OCI-LY1 (cell line): ENCODE measurements around the gene STAT5B.

Experiments used
- H2AFZ ChIP-seq: fragments of 200-600 bp; sonication (generic), shearing (Covaris generic); 2 replicates; pipeline ENCODE4 v1.6.0; 2014; ENCODE audit warnings: antibody characterized with exemption, mild to moderate bottlenecking, low read length
- H3F3A ChIP-seq: fragments of 200-600 bp; sonication (generic), shearing (Covaris generic); 2 replicates; pipeline ENCODE4 v1.6.0; 2014; ENCODE audit warnings: mild to moderate bottlenecking, antibody characterized with exemption, low read length, moderate library complexity; ENCODE audit not compliant: insufficient read depth
- H3K27ac ChIP-seq: fragments of 200-600 bp; sonication (generic); 2 replicates; pipeline ENCODE4 v1.5.1; 2014; ENCODE audit warnings: low read length, mixed run types, mild to moderate bottlenecking, low read depth; ENCODE audit not compliant: poor library complexity, severe bottlenecking
- H3K27me3 ChIP-seq: fragments of 200-600 bp; sonication (generic); 2 replicates; pipeline ENCODE4 v1.6.0; 2014; ENCODE audit warnings: antibody characterized with exemption, mild to moderate bottlenecking, low read length, moderate library complexity; ENCODE audit not compliant: insufficient read depth
- H3K36me3 ChIP-seq: fragments of 200-600 bp; sonication (generic); 2 replicates; pipeline ENCODE4 v1.6.1; 2014; ENCODE audit warnings: mild to moderate bottlenecking, antibody characterized with exemption, low read length, moderate library complexity, mixed read lengths; ENCODE audit not compliant: insufficient read depth
- H3K4me1 ChIP-seq: fragments of 200-600 bp; sonication (generic); 2 replicates; pipeline ENCODE4 v1.5.1; 2014; ENCODE audit warnings: mild to moderate bottlenecking, low read length, moderate library complexity; ENCODE audit not compliant: insufficient read depth, severe bottlenecking
- H3K4me2 ChIP-seq: fragments of 200-600 bp; sonication (generic), shearing (Covaris generic); 2 replicates; pipeline ENCODE4 v1.6.1; 2014; ENCODE audit warnings: low read length
- H3K4me3 ChIP-seq: fragments of 200-600 bp; sonication (generic); 2 replicates; pipeline ENCODE4 v1.5.1; 2014; ENCODE audit warnings: low read length, low read depth, mild to moderate bottlenecking, mixed read lengths; ENCODE audit not compliant: poor library complexity, severe bottlenecking
- H3K79me2 ChIP-seq: fragments of 200-600 bp; shearing (Covaris generic); 2 replicates; pipeline ENCODE4 v1.6.1; 2016; ENCODE audit warnings: mixed run types, low read length, mixed read lengths; ENCODE audit not compliant: insufficient read depth
- H3K9ac ChIP-seq: fragments of 200-600 bp; sonication (generic), shearing (Covaris generic); 2 replicates; pipeline ENCODE4 v1.6.1; 2014; ENCODE audit warnings: mild to moderate bottlenecking, low read length, mixed read lengths
- H3K9me2 ChIP-seq: fragments of 200-600 bp; sonication (generic), shearing (Covaris generic); 2 replicates; pipeline ENCODE4 v1.6.1; 2014; ENCODE audit warnings: low read depth, mild to moderate bottlenecking, low read length, mixed read lengths
- H3K9me3 ChIP-seq: fragments of 200-600 bp; shearing (Covaris generic); 2 replicates; pipeline ENCODE4 v1.6.1; 2014; ENCODE audit warnings: low read length, mixed read lengths
- H4K20me1 ChIP-seq: fragments of 200-600 bp; sonication (generic), shearing (Covaris generic); 2 replicates; pipeline ENCODE4 v1.6.0; 2016; ENCODE audit warnings: mild to moderate bottlenecking, low read length; ENCODE audit not compliant: insufficient read depth
- EZH2 ChIP-seq: fragments of 200-600 bp; sonication (generic), shearing (Covaris generic); IDR thresholded peaks from 2 replicates; pipeline ENCODE4 v1.8.0; 2017; ENCODE audit warnings: borderline replicate concordance, mixed run types, mild to moderate bottlenecking, antibody characterized with exemption, low read length, moderate library complexity, mixed read lengths
- TF ChIP-seq, protein P1 (sequence below): fragments of 200-600 bp; sonication (generic), shearing (Covaris generic); IDR thresholded peaks from 2 replicates; pipeline ENCODE4 v1.5.1; 2017; ENCODE audit warnings: mild to moderate bottlenecking, antibody characterized with exemption, low read length, moderate library complexity, mixed read lengths

The STAT5B gene

DNA sequence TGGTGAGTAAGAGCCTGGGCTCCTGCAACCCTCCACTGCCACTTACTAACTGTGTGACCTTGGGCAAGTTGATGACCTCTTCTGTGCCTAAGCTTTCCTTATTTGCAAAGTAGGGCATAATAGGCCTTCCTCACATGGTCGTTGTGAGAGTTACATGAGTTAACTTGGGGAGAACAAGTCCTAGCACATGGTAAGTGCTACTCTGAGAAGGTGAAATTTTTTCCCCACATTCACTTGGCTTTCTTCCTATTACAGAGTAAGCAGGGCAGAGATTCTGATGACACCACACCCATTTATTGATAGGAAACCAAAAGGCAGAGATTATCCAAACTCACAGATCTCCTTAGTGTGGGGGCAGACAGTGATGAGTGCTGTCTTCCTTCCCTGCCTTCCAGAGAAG, 96.9 kb downstream of the STAT5B start:
- TF ChIP-seq EZH2 = no peak
- Histone ChIP-seq H3K9me3 (no peaks in the 10 kb centered on the region), H3K36me3 (no peaks in the 10 kb centered on the region), H3K27me3 (no peaks in the 10 kb centered on the region), H3K4me1 (peaks cover 27% of the 10 kb centered on the region), H3K27ac (no peak overlapping the region), H3F3A (no peaks in the 10 kb centered on the region), H4K20me1 (no peaks in the 10 kb centered on the region), H3K9me2 (no peaks in the 10 kb centered on the region), H3K79me2 (no peaks in the 10 kb centered on the region), H3K9ac (no peak overlapping the region), H3K4me2 (no peak overlapping the region), H3K4me3 (no peak overlapping the region), H2AFZ (no peak overlapping the region)

DNA sequence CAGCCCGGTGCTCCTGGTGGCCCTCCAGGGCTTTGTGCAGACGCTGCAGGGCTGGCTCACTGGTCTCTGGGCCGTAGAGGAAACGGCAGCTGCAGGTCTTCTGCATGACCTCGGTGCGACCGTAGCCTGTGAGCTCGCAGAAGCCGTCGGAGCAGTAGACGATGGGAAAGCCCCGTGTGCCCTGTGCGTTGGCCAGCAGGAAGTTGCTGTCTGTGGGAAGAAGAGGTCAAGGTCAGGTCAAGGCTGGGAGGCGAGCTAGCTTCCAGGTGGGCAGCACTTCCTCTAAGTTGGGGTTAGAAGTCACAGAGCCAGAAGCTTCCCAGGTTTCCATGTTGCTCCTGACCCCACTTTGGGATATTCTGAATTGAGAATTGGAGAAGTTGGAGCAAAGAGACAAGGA, 97.4 kb downstream of the STAT5B start:
- Histone ChIP-seq H3K79me2 (no peaks in the 10 kb centered on the region), H2AFZ (no peak overlapping the region), H3K9me3 (no peaks in the 10 kb centered on the region), H3K4me1 (peaks cover 23% of the 10 kb centered on the region), H3K27me3 (no peaks in the 10 kb centered on the region), H3F3A (no peaks in the 10 kb centered on the region), H4K20me1 (no peaks in the 10 kb centered on the region), H3K27ac (no peak overlapping the region), H3K9me2 (no peaks in the 10 kb centered on the region), H3K9ac (no peak overlapping the region), H3K36me3 (no peaks in the 10 kb centered on the region), H3K4me3 (no peak overlapping the region), H3K4me2 (no peak overlapping the region)
- TF ChIP-seq EZH2 = no peak
- TF ChIP-seq, protein P1, sequence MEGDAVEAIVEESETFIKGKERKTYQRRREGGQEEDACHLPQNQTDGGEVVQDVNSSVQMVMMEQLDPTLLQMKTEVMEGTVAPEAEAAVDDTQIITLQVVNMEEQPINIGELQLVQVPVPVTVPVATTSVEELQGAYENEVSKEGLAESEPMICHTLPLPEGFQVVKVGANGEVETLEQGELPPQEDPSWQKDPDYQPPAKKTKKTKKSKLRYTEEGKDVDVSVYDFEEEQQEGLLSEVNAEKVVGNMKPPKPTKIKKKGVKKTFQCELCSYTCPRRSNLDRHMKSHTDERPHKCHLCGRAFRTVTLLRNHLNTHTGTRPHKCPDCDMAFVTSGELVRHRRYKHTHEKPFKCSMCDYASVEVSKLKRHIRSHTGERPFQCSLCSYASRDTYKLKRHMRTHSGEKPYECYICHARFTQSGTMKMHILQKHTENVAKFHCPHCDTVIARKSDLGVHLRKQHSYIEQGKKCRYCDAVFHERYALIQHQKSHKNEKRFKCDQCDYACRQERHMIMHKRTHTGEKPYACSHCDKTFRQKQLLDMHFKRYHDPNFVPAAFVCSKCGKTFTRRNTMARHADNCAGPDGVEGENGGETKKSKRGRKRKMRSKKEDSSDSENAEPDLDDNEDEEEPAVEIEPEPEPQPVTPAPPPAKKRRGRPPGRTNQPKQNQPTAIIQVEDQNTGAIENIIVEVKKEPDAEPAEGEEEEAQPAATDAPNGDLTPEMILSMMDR = no peak

DNA sequence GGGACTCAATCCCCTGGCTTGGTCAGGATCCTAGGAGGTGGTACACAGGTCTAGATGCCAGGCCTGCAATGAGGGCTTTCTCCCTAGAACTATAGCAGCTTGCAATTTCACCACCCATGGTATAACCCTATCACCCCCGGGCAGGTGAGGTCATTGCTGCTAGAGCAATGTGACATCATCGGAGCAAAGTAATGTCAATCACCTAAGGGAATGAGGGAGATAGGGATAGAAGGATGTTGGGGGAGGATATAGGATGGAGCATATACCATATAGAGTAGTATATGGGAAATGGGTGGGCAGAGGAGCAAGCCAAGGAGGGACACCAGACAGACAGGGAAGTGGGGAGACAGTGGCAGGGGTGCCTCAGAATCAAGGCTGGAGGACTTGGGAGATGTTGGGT, 98.5 kb downstream of the STAT5B start:
- Histone ChIP-seq H2AFZ (no peak overlapping the region), H3K4me2 (no peak overlapping the region), H3K4me1 (peaks cover 16% of the 10 kb centered on the region)

More for the DNA sequence above, 98.5 kb downstream of the STAT5B start:
- TF ChIP-seq, protein P1 = no peak
- TF ChIP-seq EZH2 = no peak
- H3K27me3 ChIP-seq = no peaks in the 10 kb centered on the region; the same call in 1 of the 2 replicates
- H3F3A ChIP-seq = no peaks in the 10 kb centered on the region
- no peak overlapping the region for H3K9ac ChIP-seq
- H3K36me3 ChIP-seq = no peaks in the 10 kb centered on the region
- H3K27ac ChIP-seq = no peak overlapping the region
- no peaks in the 10 kb centered on the region for H3K79me2 ChIP-seq
- H3K4me3 ChIP-seq = no peak overlapping the region
- no peaks in the 10 kb centered on the region for H3K9me2 ChIP-seq
- no peaks in the 10 kb centered on the region for H3K9me3 ChIP-seq
- no peaks in the 10 kb centered on the region for H4K20me1 ChIP-seq
